Activated CD8-positive, alpha-beta memory T cell treated with anti-CD3 and anti-CD28 coated beads, Interleukin-2, amount 10 ng/mL, durations not matched to agents 7 days and 5 days (primary cell): ENCODE measurements around the gene ACTA1. TPM values are rescaled to one million over a fixed set of nuclear protein-coding genes. Genes with fewer than 3 reads are reported as not detected.
"Not testable (repeated sequence)": the region's sequence is repeated elsewhere in the genome, so short reads cannot be mapped to it uniquely, and the experiment has no call there.

Experiments
- ATAC-seq: fragments of 150-1000 bp; cut with Tn5 transposase; one replicate; pipeline ENCODE4 v1.10.0; 2021; ENCODE audit warnings: moderate library complexity
- CTCF ChIA-PET: fragments of 350-600 bp; sonication (Branson Sonifier 250); formaldehyde crosslinking; loops from one replicate; lab custom pipeline; 2021; ENCODE audit warnings: antibody characterized with exemption; lab: Charles Lee
- DNase-seq: peaks from one replicate; pipeline ENCODE4 v3.0.0-alpha.2; 2020
- H3K27ac Mint-ChIP-seq: one replicate; pipeline ENCODE4 v1.8.0; 2021; ENCODE audit warnings: mild to moderate bottlenecking, mixed read lengths
- H3K27me3 Mint-ChIP-seq: one replicate; pipeline ENCODE4 v1.8.0; 2021; ENCODE audit warnings: mixed read lengths
- H3K36me3 Mint-ChIP-seq: one replicate; pipeline ENCODE4 v1.8.0; 2021; ENCODE audit warnings: mild to moderate bottlenecking, mixed read lengths
- H3K4me1 Mint-ChIP-seq: one replicate; pipeline ENCODE4 v1.8.0; 2021; ENCODE audit warnings: mixed read lengths
- H3K4me3 Mint-ChIP-seq: one replicate; pipeline ENCODE4 v1.8.0; 2021; ENCODE audit warnings: mild to moderate bottlenecking, moderate library complexity, mixed read lengths
- H3K9me3 Mint-ChIP-seq: one replicate; pipeline ENCODE4 v1.8.0; 2022; ENCODE audit warnings: low read depth, mixed read lengths
- total RNA-seq, 2 experiments: library from RNA; stranded (reverse); gene quantifications; one replicate each; pipeline ENCODE4 v1.2.3, GENCODE V29; 2021

ACTA1 gene
- total RNA-seq, 2 experiments from 2014 or later: not detected

DNA sequence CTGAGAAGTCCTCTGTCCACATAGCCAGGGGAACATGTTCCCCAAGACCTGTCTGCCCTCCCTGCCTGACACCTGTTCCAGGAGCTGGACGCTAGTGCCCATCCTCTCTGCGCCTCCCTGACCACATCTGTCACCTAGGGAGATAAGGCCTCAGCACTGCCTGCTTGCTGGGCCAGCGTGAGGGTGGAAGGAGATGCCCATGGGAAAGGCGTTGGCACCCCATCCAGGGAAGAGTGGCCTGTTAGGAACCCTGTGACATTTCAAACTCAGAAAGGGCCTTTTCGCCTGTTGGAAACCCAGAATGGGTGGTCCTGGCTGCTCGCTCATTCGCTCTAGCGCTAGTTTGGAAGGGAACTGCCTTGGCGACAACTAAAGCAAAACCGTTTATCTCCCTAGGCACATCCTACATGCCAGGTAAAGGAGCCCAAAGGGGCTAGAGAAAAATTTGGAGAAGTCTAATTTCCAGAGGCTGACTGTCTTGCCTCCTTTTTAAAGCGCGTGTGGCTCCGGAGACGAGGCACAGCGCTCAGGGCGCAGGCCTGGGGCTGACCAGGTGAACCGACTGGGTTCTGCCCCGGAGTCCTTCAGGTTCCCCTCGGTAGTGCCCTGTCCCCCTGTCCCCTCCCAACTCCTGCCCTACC is 410 bp downstream of the ACTA1 start:
- no peak overlapping the region for H3K4me3 Mint-ChIP-seq
- H3K27me3 Mint-ChIP-seq: peaks cover 86% of the 10 kb centered on the region
- peaks cover 8% of the 10 kb centered on the region for H3K36me3 Mint-ChIP-seq
- peaks cover 18% of the 10 kb centered on the region for H3K4me1 Mint-ChIP-seq
- ATAC-seq (no peak), DNase-seq (no peak)
- CTCF ChIA-PET: no interaction called here
- no peak overlapping the region for H3K27ac Mint-ChIP-seq
- H3K9me3 Mint-ChIP-seq: no peaks in the 10 kb centered on the region

DNA sequence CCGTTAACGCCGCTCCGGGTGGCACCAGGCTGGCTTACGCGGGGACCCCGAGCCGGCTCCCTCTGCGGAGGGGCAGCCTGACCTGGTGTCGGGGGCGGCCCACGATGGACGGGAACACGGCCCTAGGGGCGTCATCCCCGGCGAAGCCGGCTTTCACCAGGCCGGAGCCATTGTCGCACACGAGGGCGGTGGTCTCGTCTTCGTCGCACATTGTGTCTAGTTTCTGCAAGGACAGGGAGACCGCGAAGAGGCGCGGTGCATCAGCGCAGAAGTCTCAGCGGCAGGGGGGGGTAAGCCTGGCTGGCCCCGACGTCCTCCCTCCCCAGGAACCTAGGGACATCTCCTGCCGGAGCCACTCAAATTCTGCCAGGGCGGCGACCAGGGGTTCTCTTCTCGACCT is 989 bp downstream of the ACTA1 start:
- H3K27ac Mint-ChIP-seq: no peak overlapping the region
- DNase-seq: no peak

DNA sequence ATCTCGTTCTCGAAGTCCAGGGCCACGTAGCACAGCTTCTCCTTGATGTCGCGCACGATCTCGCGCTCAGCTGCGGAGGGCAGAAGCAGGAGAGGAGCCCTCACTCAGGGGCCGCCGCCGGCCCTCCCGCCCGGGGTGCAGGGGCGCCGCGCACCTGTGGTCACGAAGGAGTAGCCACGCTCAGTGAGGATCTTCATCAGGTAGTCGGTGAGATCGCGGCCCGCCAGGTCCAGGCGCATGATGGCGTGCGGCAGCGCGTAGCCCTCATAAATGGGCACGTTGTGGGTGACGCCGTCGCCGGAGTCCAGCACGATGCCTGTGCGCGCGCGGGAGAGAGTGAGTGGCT is 1.8 kb downstream of the ACTA1 start:
- H3K27me3 Mint-ChIP-seq: peaks cover 89% of the 10 kb centered on the region
- H3K36me3 Mint-ChIP-seq: peaks cover 4% of the 10 kb centered on the region
- H3K9me3 Mint-ChIP-seq: no peaks in the 10 kb centered on the region
- no peak overlapping the region for H3K4me3 Mint-ChIP-seq
- no peak overlapping the region for H3K27ac Mint-ChIP-seq
- peaks cover 15% of the 10 kb centered on the region for H3K4me1 Mint-ChIP-seq
- ATAC-seq (no peak), DNase-seq (no peak)
- CTCF ChIA-PET: no interaction called here

More for the DNA sequence above, 989 bp downstream of the ACTA1 start:
- Mint-ChIP-seq H3K4me3 (no peak overlapping the region), H3K27me3 (peaks cover 88% of the 10 kb centered on the region), H3K4me1 (peaks cover 15% of the 10 kb centered on the region), H3K9me3 (no peaks in the 10 kb centered on the region), H3K36me3 (peaks cover 4% of the 10 kb centered on the region)
- CTCF ChIA-PET: no interaction called here
- no peak for ATAC-seq

DNA sequence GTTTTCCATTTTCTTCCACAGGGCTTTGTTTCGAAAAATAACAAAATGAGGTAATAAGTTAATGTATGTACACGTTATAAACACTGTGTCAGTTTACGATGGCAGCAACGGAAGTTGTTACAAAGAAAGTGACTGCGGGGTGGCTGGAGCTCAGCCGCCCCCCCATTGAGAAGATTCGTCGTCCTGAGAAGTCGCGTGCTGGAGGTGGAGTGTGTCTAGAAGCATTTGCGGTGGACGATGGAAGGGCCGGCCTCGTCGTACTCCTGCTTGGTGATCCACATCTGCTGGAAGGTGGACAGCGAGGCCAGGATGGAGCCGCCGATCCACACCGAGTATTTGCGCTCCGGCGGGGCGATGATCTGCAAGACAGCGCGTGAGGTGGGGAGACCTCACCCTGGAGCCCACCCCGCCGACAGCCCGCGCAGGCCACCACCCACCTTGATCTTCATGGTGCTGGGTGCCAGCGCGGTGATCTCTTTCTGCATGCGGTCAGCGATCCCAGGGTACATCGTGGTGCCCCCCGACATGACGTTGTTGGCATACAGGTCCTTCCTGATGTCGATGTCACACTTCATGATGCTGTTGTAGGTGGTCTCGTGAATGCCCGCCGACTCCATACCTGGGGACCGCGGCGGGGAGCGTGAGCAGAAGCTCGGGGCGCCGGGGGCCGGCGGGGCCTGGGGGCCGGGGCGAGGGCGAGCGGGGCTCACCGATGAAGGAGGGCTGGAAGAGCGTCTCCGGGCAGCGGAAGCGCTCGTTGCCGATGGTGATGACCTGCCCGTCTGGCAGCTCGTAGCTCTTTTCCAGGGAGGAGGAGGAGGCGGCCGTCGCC is 2.4 kb downstream of the ACTA1 start:
- Mint-ChIP-seq H3K4me1 (peaks cover 15% of the 10 kb centered on the region), H3K27me3 (peaks cover 90% of the 10 kb centered on the region), H3K27ac (peak overlapping the region; percentile 75), H3K36me3 (peaks cover 4% of the 10 kb centered on the region), H3K4me3 (peak overlapping the region; percentile 25), H3K9me3 (no peaks in the 10 kb centered on the region)
- no peak for DNase-seq
- CTCF ChIA-PET: interaction anchor here (0.8 to 1.8 kb wide), 5 partner anchors 8 to 51 kb away, joined by 3 to 7 read pairs (median 3); no protein-coding TSS in a partner anchor
- ATAC-seq: peak; percentile 23

DNA sequence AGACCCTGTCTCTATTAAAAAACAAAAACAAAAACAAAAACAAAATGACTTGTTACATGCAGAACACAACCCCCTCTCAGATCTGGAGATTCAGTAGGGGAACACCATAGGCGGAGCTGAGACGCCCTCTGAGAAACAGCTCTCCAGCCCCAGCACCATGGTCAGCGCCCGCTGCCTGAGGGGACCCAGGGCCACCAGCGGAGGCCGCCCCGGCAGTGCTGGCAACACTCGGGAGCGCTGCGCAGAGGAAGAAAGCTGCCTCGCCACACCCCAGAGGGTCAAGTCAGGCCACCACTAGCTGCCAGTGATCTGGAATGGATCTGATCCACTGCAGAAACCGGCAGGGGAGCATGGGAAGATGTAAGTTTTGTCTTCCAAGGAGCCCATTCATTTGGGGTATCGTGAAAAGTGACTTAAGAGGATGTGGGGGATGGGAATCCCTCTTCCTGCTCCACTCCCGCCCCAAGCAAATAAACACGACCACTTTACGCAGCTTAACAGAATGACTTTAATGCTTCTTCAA is 3.1 kb downstream of the ACTA1 start:
- peak overlapping the region; percentile 75 for H3K27ac Mint-ChIP-seq

DNA sequence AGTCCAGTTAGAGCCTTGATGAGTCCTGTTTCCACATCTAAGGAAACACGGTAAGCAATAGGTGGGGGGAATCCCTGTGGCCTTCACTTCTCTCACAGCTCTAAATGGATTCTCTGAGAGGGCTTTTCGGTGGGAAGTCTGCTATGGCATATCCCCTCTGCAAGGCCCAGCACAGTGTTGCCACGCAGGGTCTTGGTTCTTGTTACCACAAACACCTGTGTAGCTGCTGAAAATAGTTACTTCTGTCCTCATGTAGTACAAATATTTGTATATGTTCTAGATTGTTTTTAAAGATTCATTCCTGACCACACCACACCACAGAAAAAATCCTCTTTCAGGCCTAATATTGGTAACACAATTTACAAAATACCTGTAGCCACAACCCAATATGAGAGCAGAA is 5.6 kb downstream of the ACTA1 start:
- H3K27ac Mint-ChIP-seq: no peak overlapping the region
- peaks cover 7% of the 10 kb centered on the region for H3K36me3 Mint-ChIP-seq
- peaks cover 3% of the 10 kb centered on the region for H3K9me3 Mint-ChIP-seq
- DNase-seq (no peak), ATAC-seq (no peak)
- H3K4me3 Mint-ChIP-seq: no peak overlapping the region
- CTCF ChIA-PET: interaction anchor here (0.9 to 1.4 kb wide), 2 partner anchors 12 to 43 kb away, joined by 3 read pairs; no protein-coding TSS in a partner anchor
- H3K4me1 Mint-ChIP-seq: peaks cover 14% of the 10 kb centered on the region
- H3K27me3 Mint-ChIP-seq: peaks cover 86% of the 10 kb centered on the region

More for the DNA sequence above, 3.1 kb downstream of the ACTA1 start:
- Mint-ChIP-seq H3K4me1 (peaks cover 15% of the 10 kb centered on the region), H3K27me3 (peaks cover 90% of the 10 kb centered on the region), H3K9me3 (no peaks in the 10 kb centered on the region), H3K4me3 (peak overlapping the region; percentile 25), H3K36me3 (peaks cover 4% of the 10 kb centered on the region)
- ATAC-seq (peak; percentile 65), DNase-seq (peak; percentile 63)
- CTCF ChIA-PET: interaction anchor here (0.8 to 1.8 kb wide), 5 partner anchors 9 to 51 kb away, joined by 3 to 7 read pairs (median 3); no protein-coding TSS in a partner anchor

DNA sequence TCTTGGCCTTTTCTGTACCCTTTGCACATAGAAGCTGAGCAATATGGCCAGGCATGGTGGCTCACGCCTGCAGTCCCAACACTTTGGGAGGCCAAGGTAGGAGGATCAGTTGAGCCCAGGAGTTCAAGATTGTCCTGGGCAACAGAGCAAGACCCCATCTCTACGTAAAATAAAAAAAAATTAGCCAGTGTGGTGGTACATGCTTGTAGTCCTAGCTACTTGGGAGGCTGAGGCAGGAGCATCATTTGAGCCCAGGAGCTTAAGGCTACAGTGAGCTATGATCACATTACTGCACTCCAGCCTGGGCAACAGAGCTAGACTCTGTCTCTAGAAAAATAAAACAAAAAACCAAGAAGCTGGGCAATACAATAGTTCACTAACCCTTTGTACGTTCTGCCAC is 6.3 kb downstream of the ACTA1 start:
- no peak overlapping the region for H3K27ac Mint-ChIP-seq
- CTCF ChIA-PET: interaction anchor here (0.6 to 1.4 kb wide), 3 partner anchors 13 to 170 kb away, joined by 3 read pairs; no protein-coding TSS in a partner anchor
- peaks cover 8% of the 10 kb centered on the region for H3K9me3 Mint-ChIP-seq
- peaks cover 8% of the 10 kb centered on the region for H3K36me3 Mint-ChIP-seq
- DNase-seq: no peak
- H3K4me1 Mint-ChIP-seq: peaks cover 13% of the 10 kb centered on the region
- H3K4me3 Mint-ChIP-seq: no peak overlapping the region
- no peak for ATAC-seq
- peaks cover 85% of the 10 kb centered on the region for H3K27me3 Mint-ChIP-seq

DNA sequence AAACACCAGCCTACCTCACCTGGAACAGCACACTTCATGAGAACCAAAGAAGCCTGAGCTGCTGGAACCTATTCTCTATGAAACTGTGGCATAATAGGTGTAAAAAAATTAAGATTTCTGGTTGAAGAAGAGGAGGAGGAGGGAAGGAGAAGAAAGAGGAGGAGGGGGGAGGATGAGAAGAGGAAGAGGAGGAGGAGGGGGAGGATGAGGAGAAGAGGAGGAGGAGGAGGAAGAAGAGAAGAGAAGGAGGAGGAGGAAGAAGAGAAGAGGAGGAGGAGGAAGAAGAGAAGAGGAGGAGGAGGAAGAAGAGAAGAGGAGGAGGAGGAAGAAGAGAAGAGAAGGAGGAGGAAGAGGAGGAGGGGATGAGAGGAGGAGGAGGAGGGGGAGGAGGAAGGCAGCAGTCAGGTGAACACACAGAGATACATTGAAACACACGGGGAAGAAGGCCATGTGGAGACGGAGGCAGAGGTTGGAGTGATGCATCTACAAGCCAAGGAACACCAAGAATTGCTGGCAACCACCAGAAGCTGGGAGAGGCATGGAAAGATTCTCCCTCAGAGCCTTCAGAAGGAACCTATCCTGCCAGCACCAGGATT is 8.2 kb downstream of the ACTA1 start:
- ATAC-seq: no peak
- CTCF ChIA-PET: no interaction called here
- Mint-ChIP-seq H3K4me3 (no peak overlapping the region), H3K27me3 (peaks cover 69% of the 10 kb centered on the region), H3K4me1 (no peaks in the 10 kb centered on the region), H3K27ac (no peak overlapping the region), H3K9me3 (peaks cover 8% of the 10 kb centered on the region), H3K36me3 (peaks cover 5% of the 10 kb centered on the region)
- DNase-seq: no peak

DNA sequence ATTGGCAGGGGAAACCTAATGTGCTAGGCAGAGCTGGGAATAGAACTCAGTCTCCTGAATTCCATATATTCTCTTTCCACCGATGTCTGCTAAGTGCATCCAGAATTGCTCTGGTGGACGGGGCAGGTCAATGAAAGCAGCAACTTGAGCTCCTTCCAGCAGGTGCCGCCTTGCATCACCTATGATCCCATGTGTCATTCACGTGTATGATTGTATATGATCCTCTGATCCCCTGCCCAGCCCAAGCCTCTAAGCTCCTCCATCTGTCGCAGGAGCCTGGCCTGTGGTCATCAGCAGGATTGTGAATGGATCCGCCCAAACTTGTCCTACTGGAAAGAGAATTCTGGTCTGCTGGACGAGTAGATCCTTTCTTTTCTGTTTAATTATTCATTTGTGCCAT is 13.1 kb downstream of the ACTA1 start:
- H3K9me3 Mint-ChIP-seq: peaks cover 8% of the 10 kb centered on the region
- CTCF ChIA-PET: interaction anchor here (0.5 to 0.8 kb wide), 2 partner anchors 11 to 61 kb away, joined by 3 read pairs; no protein-coding TSS in a partner anchor
- DNase-seq (no peak), ATAC-seq (no peak)
- H3K27ac Mint-ChIP-seq: no peak overlapping the region
- no peak overlapping the region for H3K4me3 Mint-ChIP-seq
- H3K36me3 Mint-ChIP-seq: peaks cover 5% of the 10 kb centered on the region
- H3K27me3 Mint-ChIP-seq: peaks cover 44% of the 10 kb centered on the region
- no peaks in the 10 kb centered on the region for H3K4me1 Mint-ChIP-seq

DNA sequence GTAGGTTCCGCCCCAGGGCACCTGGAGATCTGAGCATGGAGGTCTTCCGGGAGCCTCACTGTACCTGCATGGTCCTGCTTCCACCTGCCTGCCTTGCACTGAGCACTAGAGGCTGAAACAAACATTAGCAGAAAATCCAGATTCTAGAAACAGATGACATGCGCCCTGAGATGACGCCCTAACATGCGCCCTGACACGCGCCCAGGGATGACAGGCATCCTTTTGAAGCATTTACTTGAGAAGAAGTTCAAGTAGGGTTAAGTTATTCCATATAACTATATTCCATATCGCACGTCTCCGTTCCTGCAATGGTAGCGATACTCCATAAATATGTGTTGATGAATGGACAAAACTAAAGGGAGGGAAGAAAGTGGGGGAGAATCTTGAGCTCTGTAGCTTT is 13.7 kb downstream of the ACTA1 start:
- Mint-ChIP-seq H3K27me3 (peaks cover 39% of the 10 kb centered on the region), H3K36me3 (peaks cover 5% of the 10 kb centered on the region), H3K9me3 (peaks cover 8% of the 10 kb centered on the region), H3K4me1 (no peaks in the 10 kb centered on the region), H3K27ac (no peak overlapping the region), H3K4me3 (no peak overlapping the region)
- CTCF ChIA-PET: interaction anchor here (0.5 to 0.8 kb wide), 2 partner anchors 10 to 62 kb away, joined by 3 read pairs; no protein-coding TSS in a partner anchor
- ATAC-seq: no peak
- DNase-seq: no peak

DNA sequence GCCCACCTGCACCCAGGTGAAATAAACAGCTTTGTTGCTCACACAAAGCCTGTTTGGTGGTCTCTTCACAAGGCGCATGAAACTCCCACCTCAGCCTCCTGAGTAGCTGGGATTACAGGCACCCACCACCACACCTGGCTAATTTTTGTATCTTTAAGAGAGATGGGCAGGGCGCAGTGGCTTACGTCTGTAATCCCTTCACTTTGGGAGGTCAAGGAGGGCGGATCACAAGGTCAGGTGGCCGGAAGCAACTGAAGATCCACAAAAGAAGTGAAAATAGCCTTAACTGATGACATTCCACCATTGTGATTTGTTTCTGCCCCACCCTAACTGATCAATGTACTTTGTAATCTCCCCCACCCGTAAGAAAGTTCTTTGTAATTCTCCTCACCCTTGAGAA is 15.3 kb downstream of the ACTA1 start:
- DNase-seq, H3K4me1 Mint-ChIP-seq, H3K27ac Mint-ChIP-seq, H3K9me3 Mint-ChIP-seq, H3K4me3 Mint-ChIP-seq, H3K36me3 Mint-ChIP-seq, ATAC-seq, CTCF ChIA-PET: not testable (repeated sequence)
- peaks cover 26% of the 10 kb centered on the region for H3K27me3 Mint-ChIP-seq

DNA sequence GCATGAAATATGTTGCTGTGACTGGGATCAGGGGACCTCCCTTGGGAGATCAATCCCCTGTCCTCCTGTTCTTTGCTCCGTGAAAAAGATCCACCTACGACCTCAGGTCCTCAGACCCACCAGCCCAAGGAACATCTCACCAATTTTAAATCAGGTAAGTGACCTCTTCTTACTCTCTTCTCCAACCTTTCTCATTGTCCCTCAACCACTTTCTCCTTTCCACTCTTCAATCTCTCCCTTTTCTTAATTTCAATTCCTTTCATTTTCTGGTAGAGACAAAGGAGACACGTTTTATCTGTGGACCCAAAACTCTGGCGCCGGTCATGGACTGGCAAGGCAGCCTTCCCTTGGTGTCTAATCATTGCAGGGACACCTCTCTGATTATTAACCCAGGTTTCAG is 21.1 kb downstream of the ACTA1 start:
- H3K27ac Mint-ChIP-seq, DNase-seq, H3K36me3 Mint-ChIP-seq, CTCF ChIA-PET, H3K4me3 Mint-ChIP-seq, ATAC-seq, H3K9me3 Mint-ChIP-seq: not testable (repeated sequence)
- Mint-ChIP-seq H3K27me3 (peaks cover 30% of the 10 kb centered on the region), H3K4me1 (peaks cover 18% of the 10 kb centered on the region)

DNA sequence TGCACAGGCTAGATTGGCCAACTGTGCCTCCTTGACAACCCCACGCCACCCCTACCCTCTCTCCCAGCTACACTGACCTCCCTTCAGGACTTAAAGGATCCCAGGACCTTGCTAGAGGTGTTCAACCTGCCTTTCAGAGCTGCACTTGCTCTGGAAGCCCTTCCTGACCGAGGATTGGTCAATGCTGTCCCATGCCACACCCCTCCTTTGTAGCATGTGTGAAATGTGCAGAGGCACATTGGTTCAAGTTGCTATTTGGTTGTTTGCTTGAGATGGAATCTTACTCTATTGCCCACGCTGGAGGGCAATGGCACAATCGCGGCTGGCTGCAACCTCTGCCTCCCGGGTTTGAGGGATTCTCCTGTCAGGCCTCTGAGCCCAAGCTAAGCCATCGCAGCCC is 21.8 kb downstream of the ACTA1 start:
- Mint-ChIP-seq H3K9me3 (no peaks in the 10 kb centered on the region), H3K4me3 (no peak overlapping the region), H3K36me3 (no peaks in the 10 kb centered on the region), H3K27me3 (peaks cover 34% of the 10 kb centered on the region), H3K4me1 (peaks cover 24% of the 10 kb centered on the region), H3K27ac (no peak overlapping the region)
- no peak for ATAC-seq
- DNase-seq: no peak
- CTCF ChIA-PET: no interaction called here
